Neuronal stem cell (in vitro differentiated cells): ENCODE results near the gene PRPS1L1.

ENCODE experiments used
- DNase-seq: peaks from one replicate; pipeline ENCODE4 v3.0.0-alpha.2; 2013; ENCODE audit warnings: low spot score
- H2AFZ ChIP-seq: one replicate; pipeline ENCODE4 v1.6.1; 2013; ENCODE audit warnings: mild to moderate bottlenecking, low read length, inconsistent platforms
- H2AK5ac ChIP-seq: 2 replicates; pipeline ENCODE4 v1.6.1; 2013; ENCODE audit warnings: low read depth, mild to moderate bottlenecking, inconsistent platforms, low read length, moderate library complexity, mixed read lengths
- H2BK120ac ChIP-seq: 2 replicates; pipeline ENCODE4 v1.6.1; 2013; ENCODE audit warnings: low read depth, mild to moderate bottlenecking, inconsistent platforms, low read length, moderate library complexity, mixed read lengths
- H2BK12ac ChIP-seq: one replicate; pipeline ENCODE4 v1.6.1; 2013; ENCODE audit warnings: low read length, inconsistent platforms
- H2BK15ac ChIP-seq: 2 replicates; pipeline ENCODE4 v1.6.1; 2013; ENCODE audit warnings: mild to moderate bottlenecking, low read length, inconsistent platforms, mixed read lengths
- H2BK5ac ChIP-seq: one replicate; pipeline ENCODE4 v1.6.1; 2013; ENCODE audit warnings: inconsistent platforms, mild to moderate bottlenecking, low read length, moderate library complexity
- H3K14ac ChIP-seq: one replicate; pipeline ENCODE4 v1.6.1; 2013; ENCODE audit warnings: low read length, inconsistent platforms
- H3K18ac ChIP-seq: 2 replicates; pipeline ENCODE4 v1.6.1; 2013; ENCODE audit warnings: low read length, inconsistent platforms
- H3K23ac ChIP-seq: 2 replicates; pipeline ENCODE4 v1.6.1; 2013; ENCODE audit warnings: low read depth, mild to moderate bottlenecking, mixed read lengths, low read length, inconsistent platforms; ENCODE audit not compliant: poor library complexity
- H3K27ac ChIP-seq: replicated peaks from 3 replicates; pipeline ENCODE4 v1.5.1; 2013; ENCODE audit warnings: low read length, inconsistent platforms
- H3K27me3 ChIP-seq, 3 experiments: 2 replicates each; pipeline ENCODE4 v1.6.1; 2013; ENCODE audit warnings: low read length in 3 of 3, mild to moderate bottlenecking in 2 of 3, inconsistent platforms in 1 of 3, low read depth in 1 of 3, mixed read lengths in 1 of 3, moderate library complexity in 1 of 3; ENCODE audit not compliant: control insufficient read depth in 3 of 3, insufficient read depth in 3 of 3
- H3K36me3 ChIP-seq, 2 donors: replicated peaks in 1 of 2; 2 replicates each; pipeline ENCODE4 v1.6.1; 2013; ENCODE audit warnings: low read length in 2 of 2; ENCODE audit not compliant: control insufficient read depth in 2 of 2, insufficient read depth in 2 of 2
- H3K4ac ChIP-seq: 2 replicates; pipeline ENCODE4 v1.6.1; 2013; ENCODE audit warnings: inconsistent platforms, mild to moderate bottlenecking, low read length, moderate library complexity
- H3K4me1 ChIP-seq, 2 donors: 1 replicate in 1 of 2; 2 replicates in 1 of 2; pipeline ENCODE4 v1.6.1; 2013; ENCODE audit warnings: low read length in 2 of 2, low read depth in 1 of 2; ENCODE audit not compliant: control insufficient read depth in 2 of 2, insufficient read depth in 1 of 2
- H3K4me2 ChIP-seq: one replicate; pipeline ENCODE4 v1.6.1; 2013; ENCODE audit warnings: mild to moderate bottlenecking, low read length, inconsistent platforms; ENCODE audit not compliant: insufficient read depth, poor library complexity, severe bottlenecking
- H3K4me3 ChIP-seq, 2 donors: 2 replicates each; pipeline ENCODE4 v1.5.1; 2013; ENCODE audit warnings: low read length in 2 of 2, mild to moderate bottlenecking in 2 of 2, inconsistent platforms in 1 of 2, moderate library complexity in 1 of 2
- H3K79me1 ChIP-seq: one replicate; pipeline ENCODE4 v1.6.1; 2013; ENCODE audit warnings: low read depth, mild to moderate bottlenecking, inconsistent platforms, low read length, moderate library complexity
- H3K9ac ChIP-seq: one replicate; pipeline ENCODE4 v1.6.1; 2013; ENCODE audit warnings: mild to moderate bottlenecking, low read depth, low read length, inconsistent platforms; ENCODE audit not compliant: poor library complexity
- H3K9me3 ChIP-seq, 2 donors: replicated peaks in 1 of 2; 2 replicates each; pipeline versions ENCODE3 to v1.6.1; 2013; ENCODE audit warnings: low read length in 2 of 2, mild to moderate bottlenecking in 2 of 2, inconsistent platforms in 1 of 2, low read depth in 1 of 2, mixed read lengths in 1 of 2, moderate library complexity in 1 of 2; ENCODE audit not compliant: control insufficient read depth in 2 of 2, insufficient read depth in 1 of 2
- H4K8ac ChIP-seq: one replicate; pipeline ENCODE4 v1.6.1; 2013; ENCODE audit warnings: low read depth, mild to moderate bottlenecking, inconsistent platforms, low read length, moderate library complexity
- H4K91ac ChIP-seq: one replicate; pipeline ENCODE4 v1.6.1; 2013; ENCODE audit warnings: low read length, low read depth, mild to moderate bottlenecking, inconsistent platforms; ENCODE audit not compliant: poor library complexity
- WGBS, 2 donors: extraction: QIAGEN DNeasy Blood & Tissue Kit; methylation state at CpG; one replicate each; pipeline ENCODE4 v1.1.7; 2013; ENCODE audit warnings: missing lambda C conversion rate in 2 of 2, mixed read lengths in 1 of 2; ENCODE audit not compliant: insufficient read length in 2 of 2, insufficient replicate concordance in 1 of 2; ENCODE audit errors: extremely low coverage in 2 of 2; 5-methylcytosine and 5-hydroxymethylcytosine counted together

PRPS1L1 gene

GRCh38 chr7:17983221-17984062, 44.2 kb downstream of the PRPS1L1 start:
- Histone ChIP-seq H3K27ac (no peak overlapping the region), H3K4me2 (no peak overlapping the region), H4K8ac (no peak overlapping the region), H2BK5ac (no peak overlapping the region), H2AK5ac (no peak overlapping the region), H3K9ac (no peak overlapping the region), H3K4ac (no peak overlapping the region), H3K14ac (no peak overlapping the region), H4K91ac (no peak overlapping the region), H2BK120ac (no peak overlapping the region), H3K36me3 (no peaks in the 10 kb centered on the region), H2AFZ (no peak overlapping the region), H2BK15ac (no peak overlapping the region), H3K4me3 (no peak overlapping the region), H3K79me1 (no peaks in the 10 kb centered on the region), H3K9me3 (no peaks in the 10 kb centered on the region), H3K4me1 (no peaks in the 10 kb centered on the region), H3K23ac (no peak overlapping the region), H3K18ac (no peak overlapping the region), H2BK12ac (no peak overlapping the region), H3K27me3 (no peaks in the 10 kb centered on the region)
- WGBS, 2 donors = no CpG with 5 or more reads among the region's 3 CpGs
- no peak for DNase-seq

GRCh38 chr7:17976952-17977351, 50.7 kb downstream of the PRPS1L1 start:
- WGBS, 2 donors = no CpG with 5 or more reads among the region's 2 CpGs

More at GRCh38 chr7:17976952-17977351, 50.7 kb downstream of the PRPS1L1 start:
- Histone ChIP-seq H3K23ac (no peak overlapping the region), H3K9ac (no peak overlapping the region), H3K4me2 (no peak overlapping the region), H3K14ac (no peak overlapping the region), H2AFZ (no peak overlapping the region), H3K27ac (no peak overlapping the region), H3K4me1 (no peaks in the 10 kb centered on the region), H3K4me3 (no peak overlapping the region), H2AK5ac (no peak overlapping the region), H3K9me3 (no peaks in the 10 kb centered on the region), H4K91ac (no peak overlapping the region), H2BK12ac (no peak overlapping the region), H3K36me3 (no peaks in the 10 kb centered on the region), H3K27me3 (no peaks in the 10 kb centered on the region), H2BK15ac (no peak overlapping the region), H4K8ac (no peak overlapping the region), H3K4ac (no peak overlapping the region), H2BK5ac (no peak overlapping the region), H3K18ac (no peak overlapping the region), H3K79me1 (no peaks in the 10 kb centered on the region), H2BK120ac (no peak overlapping the region)
- no peak for DNase-seq
